HEK293T (cell line): ENCODE measurements around the gene ZFYVE19.

Source experiments
- CTCF ChIA-PET: fragments of 350-600 bp; formaldehyde crosslinking; extraction: SDS; loops from one replicate; lab custom pipeline; 2021; ENCODE audit warnings: antibody characterized with exemption, inconsistent platforms; lab: Yijun Ruan, JAX
- POLR2A ChIA-PET: fragments of 350-600 bp; formaldehyde crosslinking; extraction: SDS; loops from one replicate; lab custom pipeline; 2020; ENCODE audit warnings: antibody characterized with exemption, inconsistent platforms; lab: Yijun Ruan, JAX
- DNase-seq: peaks from one replicate; pipeline ENCODE4 v3.0.0; 2012; ENCODE audit warnings: mixed read lengths; ENCODE audit errors: extremely low spot score
- ARNT ChIP-seq: fragments of 450-650 bp; IDR thresholded peaks from 2 replicates; pipeline ENCODE4 v1.6.1; 2017; ENCODE audit warnings: mild to moderate bottlenecking
- BHLHE40 ChIP-seq: fragments of 450-650 bp; IDR thresholded peaks from 2 replicates; pipeline ENCODE4 v1.6.1; 2016; ENCODE audit warnings: mild to moderate bottlenecking, moderate library complexity, borderline replicate concordance
- CTBP1 ChIP-seq: fragments of 450-650 bp; IDR thresholded peaks from 2 replicates; pipeline ENCODE4 v1.6.1; 2016; ENCODE audit warnings: borderline replicate concordance
- ELF4 ChIP-seq: fragments of 450-650 bp; IDR thresholded peaks from 2 replicates; pipeline ENCODE4 v1.6.1; 2017; ENCODE audit warnings: antibody characterized with exemption
- FOXA1 ChIP-seq: fragments of 450-650 bp; IDR thresholded peaks from 2 replicates; pipeline ENCODE4 v1.6.1; 2016; ENCODE audit warnings: mild to moderate bottlenecking
- FOXK2 ChIP-seq: fragments of 450-650 bp; IDR thresholded peaks from 2 replicates; pipeline ENCODE4 v1.6.1; 2016; ENCODE audit warnings: mild to moderate bottlenecking
- FOXM1 ChIP-seq: fragments of 450-650 bp; IDR thresholded peaks from 2 replicates; pipeline ENCODE4 v1.6.1; 2017; ENCODE audit warnings: mild to moderate bottlenecking, borderline replicate concordance
- HDGF ChIP-seq: fragments of 450-650 bp; IDR thresholded peaks from 2 replicates; pipeline ENCODE4 v1.6.1; 2017; ENCODE audit warnings: antibody characterized with exemption, borderline replicate concordance
- L3MBTL2 ChIP-seq: fragments of 450-650 bp; conservative IDR thresholded peaks from 2 replicates; pipeline ENCODE4 v1.6.1; 2016; ENCODE audit warnings: mild to moderate bottlenecking
- LEF1 ChIP-seq: fragments of 450-650 bp; IDR thresholded peaks from 2 replicates; pipeline ENCODE4 v1.6.1; 2017; ENCODE audit warnings: mild to moderate bottlenecking, borderline replicate concordance
- NFRKB ChIP-seq: fragments of 450-650 bp; IDR thresholded peaks from 2 replicates; pipeline ENCODE4 v1.6.1; 2016; ENCODE audit warnings: mild to moderate bottlenecking, moderate library complexity
- SP1 ChIP-seq: fragments of 450-650 bp; IDR thresholded peaks from 2 replicates; pipeline ENCODE4 v1.6.1; 2017
- SUZ12 ChIP-seq: fragments of 450-650 bp; IDR thresholded peaks from 2 replicates; pipeline ENCODE4 v1.6.1; 2016; ENCODE audit warnings: mild to moderate bottlenecking
- TARDBP ChIP-seq: fragments of 450-650 bp; IDR thresholded peaks from 2 replicates; pipeline ENCODE4 v1.6.1; 2016
- ZNF384 ChIP-seq: fragments of 450-650 bp; IDR thresholded peaks from 2 replicates; pipeline ENCODE4 v1.6.1; 2016
- TF ChIP-seq, protein P1 (sequence below): fragments of 450-650 bp; IDR thresholded peaks from 2 replicates; pipeline ENCODE4 v1.6.1; 2016

ZFYVE19 gene

DNA sequence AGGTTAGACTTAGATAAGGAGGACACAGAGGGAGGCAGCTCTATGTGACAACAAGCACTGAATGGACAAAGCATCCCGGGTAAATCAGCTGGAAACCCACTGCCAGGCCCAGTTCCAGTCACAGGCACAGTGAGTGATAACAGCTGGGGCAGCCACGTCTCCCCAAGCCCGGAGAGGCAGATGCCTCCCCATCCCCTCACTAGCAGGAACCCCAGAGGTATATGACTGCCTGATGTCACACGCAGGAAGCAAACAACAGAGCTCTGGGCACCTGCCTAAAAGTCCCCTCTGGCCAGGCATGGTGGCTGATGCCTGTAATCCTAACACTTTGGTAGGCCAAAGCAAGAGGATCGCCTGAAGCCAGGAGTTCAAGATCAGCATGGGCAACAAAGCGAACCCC is 18.9 kb upstream of the ZFYVE19 start:
- TF ChIP-seq ZNF384 = no peak
- no peak for TF ChIP-seq SP1
- TF ChIP-seq, protein P1, sequence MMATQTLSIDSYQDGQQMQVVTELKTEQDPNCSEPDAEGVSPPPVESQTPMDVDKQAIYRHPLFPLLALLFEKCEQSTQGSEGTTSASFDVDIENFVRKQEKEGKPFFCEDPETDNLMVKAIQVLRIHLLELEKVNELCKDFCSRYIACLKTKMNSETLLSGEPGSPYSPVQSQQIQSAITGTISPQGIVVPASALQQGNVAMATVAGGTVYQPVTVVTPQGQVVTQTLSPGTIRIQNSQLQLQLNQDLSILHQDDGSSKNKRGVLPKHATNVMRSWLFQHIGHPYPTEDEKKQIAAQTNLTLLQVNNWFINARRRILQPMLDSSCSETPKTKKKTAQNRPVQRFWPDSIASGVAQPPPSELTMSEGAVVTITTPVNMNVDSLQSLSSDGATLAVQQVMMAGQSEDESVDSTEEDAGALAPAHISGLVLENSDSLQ = no peak
- TF ChIP-seq ARNT = no peak
- TF ChIP-seq LEF1 = no peak
- no peak for TF ChIP-seq HDGF
- TF ChIP-seq SUZ12 = no peak
- TF ChIP-seq ELF4 = no peak
- no peak for TF ChIP-seq NFRKB
- no peak for TF ChIP-seq FOXA1
- no peak for TF ChIP-seq FOXM1
- TF ChIP-seq TARDBP = no peak
- TF ChIP-seq BHLHE40 = no peak
- no peak for TF ChIP-seq L3MBTL2
- no peak for TF ChIP-seq FOXK2
- no peak for TF ChIP-seq CTBP1
- DNase-seq = no peak
- POLR2A ChIA-PET = no interaction called here
- CTCF ChIA-PET = interaction anchor here (0.6 kb wide), 1 partner anchor 281 kb away, joined by 3 read pairs; no protein-coding TSS in a partner anchor

DNA sequence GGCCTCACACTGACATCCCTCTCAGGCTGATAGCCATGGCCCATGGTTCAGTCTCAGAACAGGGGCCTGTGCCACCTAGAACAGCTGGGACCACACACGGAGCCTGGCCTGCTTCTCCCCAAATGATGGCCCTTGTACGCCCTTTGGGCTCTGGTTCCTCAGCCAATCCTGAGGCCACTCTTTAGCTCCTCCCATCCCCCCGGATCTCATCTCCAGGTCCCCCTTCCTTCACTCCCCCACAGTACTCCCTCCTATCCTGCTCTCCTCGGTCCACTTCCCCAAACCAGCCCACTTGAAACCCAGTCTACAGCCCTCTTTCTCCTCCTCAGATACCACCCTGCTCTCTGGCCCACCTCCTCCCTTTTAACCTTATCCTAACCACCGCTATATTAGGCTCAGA is 17.8 kb upstream of the ZFYVE19 start:
- ChIA-PET CTCF (interaction anchor here (1.0 kb wide), 1 partner anchor 69 kb away, joined by 3 read pairs; no protein-coding TSS in a partner anchor), POLR2A (no interaction called here)
- no peak for DNase-seq
- TF ChIP-seq ARNT (no peak), BHLHE40 (no peak), SP1 (no peak), LEF1 (no peak), FOXK2 (no peak), CTBP1 (no peak), HDGF (no peak)

DNA sequence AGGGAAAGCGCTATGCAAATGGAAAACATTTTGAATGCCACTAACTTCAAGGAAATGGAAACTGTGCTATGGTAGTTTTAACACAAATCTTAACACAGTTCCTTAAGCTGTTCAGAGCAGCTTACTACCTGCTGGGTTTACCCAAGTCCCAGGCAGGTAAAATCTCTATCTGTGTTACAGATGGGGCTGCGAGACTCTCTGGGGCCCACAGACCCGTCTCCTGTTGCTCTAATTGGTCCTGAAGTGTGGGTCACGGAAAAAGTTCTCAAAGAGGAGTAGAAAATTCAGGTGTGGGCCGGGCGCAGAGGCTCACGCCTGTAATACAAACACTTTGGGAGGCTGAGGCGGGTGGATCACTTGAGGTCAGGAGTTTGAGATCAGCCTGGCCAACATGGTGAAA is 16.9 kb upstream of the ZFYVE19 start:
- TF ChIP-seq FOXA1 (no peak), SUZ12 (no peak), FOXK2 (no peak), BHLHE40 (no peak), NFRKB (no peak), TARDBP (no peak), ZNF384 (no peak), SP1 (no peak), CTBP1 (no peak), FOXM1 (no peak), L3MBTL2 (no peak), HDGF (no peak), LEF1 (no peak), ELF4 (no peak), ARNT (no peak)
- TF ChIP-seq, protein P1 = no peak
- no peak for DNase-seq
- CTCF ChIA-PET = interaction anchor here (1.0 kb wide), 1 partner anchor 68 kb away, joined by 3 read pairs; no protein-coding TSS in a partner anchor
- POLR2A ChIA-PET = no interaction called here

DNA sequence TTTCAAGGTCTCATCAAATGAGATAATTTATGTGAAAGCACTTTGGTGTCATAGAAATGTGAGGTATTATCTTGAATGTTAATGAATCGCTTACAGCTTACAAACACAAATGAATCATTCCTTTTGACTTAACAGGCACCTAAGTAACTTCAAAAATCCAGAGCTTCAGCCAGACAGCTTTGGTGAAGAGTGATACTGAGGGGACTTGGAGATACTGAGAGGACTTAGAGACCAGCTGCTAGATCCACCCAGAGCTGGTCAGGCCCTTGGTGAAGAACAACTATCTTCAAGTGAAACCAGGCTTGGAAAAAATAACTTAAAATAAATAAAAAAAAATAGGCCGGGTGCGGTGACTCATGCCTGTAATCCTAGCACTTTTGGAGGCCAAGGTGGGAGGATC is 16.2 kb upstream of the ZFYVE19 start:
- ChIA-PET CTCF (no interaction called here), POLR2A (interaction anchor here (2.1 kb wide), 1 partner anchor 16 kb away, joined by 6 read pairs; the partner anchor contains the start of genes DNAJC17 and ZFYVE19)
- no peak for TF ChIP-seq LEF1
- TF ChIP-seq HDGF = no peak
- TF ChIP-seq FOXA1 = no peak
- TF ChIP-seq, protein P1 = no peak
- TF ChIP-seq BHLHE40 = no peak
- no peak for TF ChIP-seq FOXK2
- no peak for TF ChIP-seq CTBP1
- no peak for TF ChIP-seq ELF4
- TF ChIP-seq ARNT = no peak
- no peak for TF ChIP-seq SUZ12
- no peak for TF ChIP-seq SP1
- no peak for TF ChIP-seq ZNF384
- no peak for TF ChIP-seq L3MBTL2
- TF ChIP-seq FOXM1 = no peak
- no peak for TF ChIP-seq TARDBP
- TF ChIP-seq NFRKB = no peak
- no peak for DNase-seq

DNA sequence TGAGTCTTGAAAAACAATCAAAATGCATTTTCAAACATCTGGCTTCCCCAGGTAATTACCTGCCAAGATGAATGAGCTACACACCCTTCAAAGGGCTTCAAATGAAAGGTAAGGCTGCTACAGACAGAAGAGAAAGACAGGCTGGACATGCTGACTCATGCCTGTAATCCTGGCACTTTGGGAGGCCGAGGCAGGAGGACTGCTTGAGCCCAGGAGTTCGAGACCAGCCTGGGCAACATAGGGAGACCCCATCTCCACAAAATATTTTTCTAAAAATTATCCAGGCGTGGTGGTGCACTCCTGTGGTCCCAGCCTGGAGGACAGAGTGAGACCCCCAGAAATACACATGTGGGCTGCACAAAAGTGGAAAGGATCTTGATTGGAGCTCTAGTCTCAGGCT is 14.5 kb upstream of the ZFYVE19 start:
- ChIA-PET POLR2A (interaction anchor here (2.1 kb wide), 1 partner anchor 15 kb away, joined by 6 read pairs; the partner anchor contains the start of genes DNAJC17 and ZFYVE19), CTCF (no interaction called here)
- DNase-seq = no peak
- TF ChIP-seq FOXM1 (no peak), CTBP1 (no peak), SP1 (no peak), FOXK2 (no peak), L3MBTL2 (no peak)

DNA sequence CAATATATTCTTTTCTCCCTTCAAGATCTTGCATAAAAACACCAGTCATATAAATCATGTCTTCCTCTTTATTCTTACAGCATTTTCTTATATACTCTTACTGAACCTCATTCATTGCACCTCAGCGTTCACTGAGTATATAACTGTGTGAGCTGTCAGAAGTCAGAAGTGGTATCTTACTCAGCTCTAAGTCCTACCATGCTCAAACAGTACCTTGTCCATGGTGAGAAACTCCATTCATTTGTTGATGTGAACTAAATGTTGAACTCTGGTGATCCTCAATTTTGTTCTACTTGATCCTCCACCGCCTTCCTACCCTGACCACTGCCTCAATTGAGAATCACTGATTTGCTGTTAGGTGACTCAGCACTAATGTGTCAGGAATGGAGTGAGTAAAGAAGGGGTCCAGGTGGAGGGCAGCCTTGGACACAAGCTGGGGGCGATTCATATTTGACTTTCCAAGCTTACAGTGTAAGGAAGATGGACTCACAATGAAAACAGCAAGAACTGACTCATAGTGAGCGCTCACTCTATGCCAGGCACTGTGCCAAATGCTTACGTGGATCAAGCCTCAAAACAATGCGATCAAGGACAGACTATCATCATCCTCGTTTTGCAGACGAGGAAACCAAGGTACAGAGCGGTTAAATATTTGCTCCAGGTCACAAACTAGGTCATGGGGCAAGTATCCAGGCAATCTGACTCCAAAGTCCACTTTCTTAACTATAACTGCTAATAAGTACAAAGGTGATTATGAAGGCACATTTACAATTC is 13.5 kb upstream of the ZFYVE19 start:
- DNase-seq = no peak
- TF ChIP-seq ELF4 (no peak), SP1 (no peak), L3MBTL2 (no peak), FOXA1 (no peak), FOXK2 (no peak), FOXM1 (no peak), SUZ12 (no peak), BHLHE40 (no peak), NFRKB (no peak), CTBP1 (no peak), TARDBP (no peak), HDGF (no peak)
- TF ChIP-seq, protein P1 = no peak
- POLR2A ChIA-PET = no interaction called here
- CTCF ChIA-PET = no interaction called here
